ENCODE results near the gene YIF1A. TPM values are rescaled to one million over a fixed set of nuclear protein-coding genes. Genes with fewer than 3 reads are reported as not detected.
"Not testable (repeated sequence)": the region's sequence is repeated elsewhere in the genome, so short reads cannot be mapped to it uniquely, and the experiment has no call there.

The YIF1A gene
- total RNA-seq, 1 experiment from 2014 or later: 119 TPM

DNA sequence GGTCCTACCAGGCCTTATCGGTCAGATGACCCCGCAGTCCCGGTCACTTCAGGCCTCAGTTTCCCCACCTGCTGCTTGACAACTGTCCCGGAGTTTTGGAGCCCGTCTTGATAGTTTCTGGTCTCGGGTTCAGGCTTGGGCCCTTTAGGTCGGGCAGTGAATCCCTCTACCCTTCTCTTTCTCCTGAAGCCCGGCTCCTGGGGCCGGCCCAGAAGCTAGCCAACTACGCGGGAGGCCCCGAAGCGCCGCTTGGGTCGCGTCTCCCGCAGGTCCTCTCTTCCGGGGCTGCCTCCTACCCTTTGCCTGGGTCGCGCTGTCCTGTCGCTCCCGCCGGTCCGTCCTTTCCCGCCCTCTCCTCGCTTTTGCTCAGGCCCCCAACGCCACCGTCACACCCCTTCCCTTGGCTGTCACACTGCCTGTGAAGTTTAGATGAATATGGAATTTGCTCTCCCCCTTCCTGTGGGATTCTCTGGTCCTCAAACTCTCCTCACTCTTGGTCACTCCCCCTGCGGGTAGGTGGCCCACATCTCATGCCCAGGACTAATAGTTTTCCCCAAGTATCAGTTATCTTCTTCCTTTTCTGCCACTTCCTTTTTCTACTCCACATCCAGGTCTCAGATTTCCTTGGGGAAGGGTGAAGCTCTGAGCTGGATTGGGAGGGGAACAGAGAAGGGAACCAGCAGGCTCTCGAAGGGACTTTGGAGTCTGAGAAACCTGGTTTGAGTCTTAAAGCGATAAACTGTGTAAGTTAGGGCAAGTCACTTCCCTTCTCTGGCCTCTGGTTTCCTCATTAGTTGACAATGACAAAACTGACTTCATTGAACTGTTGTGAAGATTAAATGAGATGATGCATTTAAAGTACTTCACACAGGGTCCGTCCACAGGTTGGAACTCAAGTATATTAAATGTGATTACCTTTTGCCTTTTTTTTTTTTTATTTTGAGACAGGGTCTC is 19.7 kb downstream of the YIF1A start:
- DNase-seq (ENCODE audit: low read depth): peak; percentile 54

- DNase-seq (ENCODE audit: low read depth): peak; percentile 99
These were observed 20.5 kb downstream of the YIF1A start, which contains the start of gene RAB1B for GRCh38 chr11:66268244-66268951. Gene RAB1B (plus strand): TSS chr11:66268639. CDS start chr11:66268680, 41 bp downstream.

DNA sequence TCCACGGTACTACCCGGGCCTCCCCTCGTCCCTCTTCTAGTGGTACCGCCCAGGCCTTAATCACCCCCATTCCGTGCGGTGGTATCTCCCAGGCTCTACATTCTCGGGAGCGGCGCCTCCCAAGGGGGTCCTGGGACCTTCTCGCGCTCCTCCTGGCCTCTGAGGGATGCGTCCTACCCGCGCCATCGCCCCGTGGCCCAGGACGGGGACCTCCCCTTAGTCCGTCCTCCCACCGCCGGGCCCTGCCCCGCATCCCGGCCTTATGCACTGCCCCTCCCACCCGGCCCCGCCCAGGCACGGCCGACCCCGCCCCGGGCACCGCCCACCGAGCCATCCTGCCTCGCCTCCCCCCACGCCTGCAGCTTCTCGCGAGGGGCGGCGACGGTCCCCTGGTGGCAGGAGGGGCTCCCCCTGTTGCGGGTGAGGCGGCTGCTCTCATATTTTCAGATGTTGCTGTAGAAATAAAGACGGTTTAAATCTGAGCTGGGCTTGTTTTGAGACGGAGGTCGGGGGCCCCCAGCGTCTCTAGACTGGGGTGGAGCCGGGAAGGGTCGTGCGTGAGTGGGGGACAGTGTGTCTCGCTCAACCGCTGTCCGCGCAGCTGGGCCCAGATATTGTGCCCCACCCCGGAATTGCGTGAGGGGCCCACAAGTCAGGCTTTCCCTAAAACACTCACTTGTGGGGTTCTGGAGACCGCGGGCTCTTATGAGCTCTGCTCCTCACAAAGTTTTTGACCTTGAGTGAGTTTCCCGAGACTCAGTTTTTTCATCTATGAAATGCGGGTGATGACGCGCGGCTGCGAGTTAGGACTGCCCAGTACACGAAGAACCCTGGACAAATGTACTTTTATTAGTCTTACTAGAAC is 21.3 kb downstream of the YIF1A start:
- peak; percentile 84 for DNase-seq (ENCODE audit: low read depth)

- no peak for DNase-seq (ENCODE audit: low read depth)
These were observed 21.9 kb downstream of the YIF1A start for GRCh38 chr11:66267039-66267378.

GRCh38 chr11:66266378-66267038 is 22.4 kb downstream of the YIF1A start:
- no peak for DNase-seq (ENCODE audit: low read depth)

- no peak for DNase-seq (ENCODE audit: low read depth)
These were observed 23.2 kb downstream of the YIF1A start for GRCh38 chr11:66265531-66266377.

- DNase-seq (ENCODE audit: low read depth): no peak
These were observed 24.0 kb downstream of the YIF1A start for GRCh38 chr11:66264914-66265313.

- no peak for DNase-seq (ENCODE audit: low read depth)
These were observed 24.6 kb downstream of the YIF1A start for GRCh38 chr11:66264383-66264782.

GRCh38 chr11:66263785-66264184 is 25.2 kb downstream of the YIF1A start:
- no peak for DNase-seq (ENCODE audit: low read depth)

GRCh38 chr11:66263231-66263630 is 25.7 kb downstream of the YIF1A start:
- DNase-seq (ENCODE audit: low read depth): no peak

DNA sequence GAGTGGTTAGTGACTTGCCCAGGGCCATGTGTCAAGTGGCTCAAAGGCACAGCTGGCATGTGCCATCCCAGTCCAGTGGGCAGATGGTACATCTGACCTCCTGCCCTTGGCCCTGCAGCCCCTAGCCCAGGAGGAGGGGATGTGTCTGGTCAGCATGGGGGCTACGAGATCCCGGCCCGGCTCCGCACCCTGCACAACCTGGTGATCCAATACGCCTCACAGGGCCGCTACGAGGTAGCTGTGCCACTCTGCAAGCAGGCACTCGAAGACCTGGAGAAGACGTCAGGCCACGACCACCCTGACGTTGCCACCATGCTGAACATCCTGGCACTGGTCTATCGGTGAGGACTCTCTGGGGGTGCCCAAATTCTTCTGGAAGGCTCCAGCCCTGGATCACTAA is 26.2 kb downstream of the YIF1A start:
- DNase-seq (ENCODE audit: low read depth): no peak

DNA sequence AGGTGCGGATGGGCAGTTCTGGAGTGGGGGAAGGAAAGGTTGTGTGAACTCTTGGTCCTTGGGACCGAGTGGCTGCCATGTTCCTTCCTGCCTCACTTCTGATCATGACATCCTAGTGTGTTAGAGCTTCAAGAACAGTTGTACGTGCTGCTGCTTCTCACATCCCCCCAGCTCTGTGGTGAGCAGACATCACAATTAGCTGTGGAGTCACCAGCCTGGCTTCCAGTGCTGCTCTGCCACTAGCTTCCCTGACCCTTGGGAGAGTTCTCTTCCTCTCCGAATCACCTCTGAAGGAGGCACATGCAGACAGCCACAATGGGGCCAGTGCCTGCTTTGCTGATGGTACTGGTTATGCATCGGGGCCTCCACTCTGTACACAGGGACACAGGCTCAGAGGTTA is 26.8 kb downstream of the YIF1A start:
- DNase-seq (ENCODE audit: low read depth): no peak

DNA sequence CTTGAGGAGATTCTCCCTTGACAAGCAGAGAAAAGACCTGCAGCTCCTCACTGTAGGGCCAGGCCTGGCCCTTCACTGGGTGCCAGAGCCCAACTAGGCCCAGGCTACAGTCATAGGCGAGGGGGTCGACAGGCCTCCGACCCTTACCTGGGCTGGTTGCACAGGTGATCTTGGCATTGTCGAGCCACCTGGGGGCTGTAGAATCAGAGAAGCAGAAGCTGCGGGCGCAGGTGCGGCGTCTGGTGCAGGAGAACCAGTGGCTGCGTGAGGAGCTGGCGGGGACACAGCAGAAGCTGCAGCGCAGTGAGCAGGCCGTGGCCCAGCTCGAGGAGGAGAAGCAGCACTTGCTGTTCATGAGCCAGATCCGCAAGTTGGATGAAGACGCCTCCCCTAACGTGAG is 27.4 kb downstream of the YIF1A start:
- no peak for DNase-seq (ENCODE audit: low read depth)

- DNase-seq (ENCODE audit: low read depth): no peak
These were observed 29.0 kb downstream of the YIF1A start for GRCh38 chr11:66259956-66260355.

DNA sequence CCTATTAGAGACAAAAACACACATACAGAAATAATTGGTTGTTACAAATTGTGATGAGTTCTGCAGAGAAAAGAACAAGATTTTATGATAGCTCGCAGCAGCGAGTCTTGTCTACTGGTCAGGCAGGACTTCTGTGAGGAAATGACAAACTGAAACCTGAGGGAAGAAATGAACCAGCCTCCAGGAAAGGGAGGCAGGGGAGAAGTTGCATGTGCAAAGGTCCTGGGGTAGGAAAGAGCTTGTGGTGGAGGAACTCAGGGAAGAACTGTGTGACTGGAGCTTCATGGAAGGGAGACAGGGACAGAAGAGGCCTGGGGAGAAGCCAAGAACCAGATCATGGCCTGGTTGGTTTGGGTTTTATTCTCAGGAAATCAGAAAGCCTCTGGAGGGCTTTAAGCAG is 29.7 kb downstream of the YIF1A start:
- no peak for DNase-seq (ENCODE audit: low read depth)

DNA sequence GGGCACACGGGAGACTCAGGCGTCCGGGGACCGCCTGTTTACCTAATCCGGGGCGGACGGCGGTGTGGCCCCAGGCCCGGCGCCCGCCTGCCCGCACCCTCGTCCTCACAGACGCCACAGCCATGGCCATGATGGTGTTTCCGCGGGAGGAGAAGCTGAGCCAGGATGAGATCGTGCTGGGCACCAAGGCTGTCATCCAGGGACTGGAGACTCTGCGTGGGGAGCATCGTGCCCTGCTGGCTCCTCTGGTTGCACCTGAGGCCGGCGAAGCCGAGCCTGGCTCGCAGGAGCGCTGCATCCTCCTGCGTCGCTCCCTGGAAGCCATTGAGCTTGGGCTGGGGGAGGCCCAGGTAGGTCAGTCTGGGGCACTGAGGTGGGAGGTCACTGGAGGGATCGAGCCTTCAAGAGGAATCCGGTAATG is 30.5 kb downstream of the YIF1A start:
- no peak for DNase-seq (ENCODE audit: low read depth)

DNA sequence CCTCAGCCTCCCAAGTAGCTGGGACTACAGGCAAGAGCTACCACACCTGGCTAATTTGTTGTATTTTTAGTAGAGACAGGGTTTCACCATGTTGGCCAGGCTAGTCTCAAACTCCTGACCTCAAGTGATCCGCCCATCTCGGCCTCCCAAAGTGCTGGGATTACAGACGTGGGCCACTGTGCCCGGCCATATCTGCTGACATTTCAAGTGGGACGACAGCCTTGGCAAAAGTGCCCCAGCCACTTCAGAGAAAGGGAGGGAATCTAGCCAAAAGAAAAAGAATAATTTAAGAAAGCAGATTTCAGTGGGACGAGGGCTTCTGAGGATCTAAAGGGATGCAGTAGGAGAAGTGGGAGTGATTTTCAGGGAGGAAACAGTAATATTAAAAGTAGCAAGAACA is 35.9 kb downstream of the YIF1A start:
- DNase-seq (ENCODE audit: low read depth): not testable (repeated sequence)

GRCh38 chr11:66251809-66252208 is 37.1 kb downstream of the YIF1A start:
- DNase-seq (ENCODE audit: low read depth): no peak

- DNase-seq (ENCODE audit: low read depth): no peak
These were observed 40.0 kb downstream of the YIF1A start for GRCh38 chr11:66248903-66249302.

DNA sequence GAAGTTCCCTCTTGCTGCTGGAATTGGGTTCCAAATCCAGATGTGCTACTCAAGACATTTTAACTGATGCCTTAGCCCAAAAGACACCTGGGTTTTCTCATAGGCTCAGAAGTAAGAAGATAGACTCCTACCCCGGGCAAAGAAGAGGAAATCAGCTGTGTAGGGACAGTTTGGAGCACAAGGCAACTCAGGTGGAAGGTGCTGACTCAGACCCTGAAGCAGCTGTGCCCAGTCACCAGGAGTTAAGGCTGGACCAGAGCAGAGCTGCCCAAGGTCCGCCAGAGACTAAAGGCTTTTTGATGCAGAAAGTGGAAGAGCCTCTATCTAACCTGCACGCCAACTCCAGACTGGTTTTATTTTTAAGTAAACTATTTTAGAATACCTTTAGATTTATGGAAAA is 41.1 kb downstream of the YIF1A start:
- DNase-seq (ENCODE audit: low read depth): no peak

DNA sequence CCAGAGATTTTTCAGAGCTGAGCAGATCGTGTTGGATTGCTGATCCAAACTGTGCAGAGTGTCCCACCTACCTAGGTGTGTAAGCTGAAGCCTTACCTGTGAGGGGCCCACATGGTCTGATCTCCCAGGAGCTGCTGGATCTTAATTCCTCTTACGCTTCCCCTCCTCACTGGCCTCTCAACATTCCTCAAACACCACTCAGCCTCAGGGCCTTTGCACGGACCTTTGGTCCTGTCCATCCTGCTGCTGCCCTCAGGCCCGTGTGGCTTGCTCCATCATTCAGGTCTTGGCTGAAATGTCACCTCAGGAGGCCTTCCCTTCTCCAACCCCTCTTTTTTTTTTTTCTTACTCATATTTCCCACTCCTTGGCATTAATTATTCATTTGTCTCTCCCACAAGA is 41.6 kb downstream of the YIF1A start:
- DNase-seq (ENCODE audit: low read depth): no peak
